A172 (cell line): ENCODE data around the gene PANX1. TPM values are rescaled to one million over a fixed set of nuclear protein-coding genes. Genes with fewer than 3 reads are reported as not detected.
"Not testable (repeated sequence)": the region's sequence is repeated elsewhere in the genome, so short reads cannot be mapped to it uniquely, and the experiment has no call there.

Source experiments
- DNase-seq: peaks from one replicate; pipeline ENCODE4 v3.0.0-alpha.2; 2015; ENCODE audit warnings: low spot score
- total RNA-seq: library from RNA; depleted of rRNA; stranded (reverse); fragments of >200 nt; shearing (Covaris generic); gene quantifications from 2 replicates; pipeline ENCODE4 v1.2.3, GENCODE V29; 2014; rRNA removed

PANX1 gene
- total RNA-seq, result 37.9 and 40.0 TPM in 2 replicates

GRCh38 chr11:94128746-94129511, at the start of gene PANX1:
PANX1 (plus strand) TSS chr11:94128841; CDS start chr11:94129313, 472 bp downstream.
- peak; percentile 69 for DNase-seq

- DNase-seq, result no peak
These were observed 44.5 kb upstream of the PANX1 start for GRCh38 chr11:94084164-94084563.

GRCh38 chr11:94088906-94089305, 39.7 kb upstream of the PANX1 start:
- DNase-seq, result no peak

- DNase-seq, result no peak
These were observed 39.3 kb upstream of the PANX1 start for GRCh38 chr11:94089341-94089740.

GRCh38 chr11:94090401-94090800, 38.2 kb upstream of the PANX1 start:
- no peak for DNase-seq

GRCh38 chr11:94091091-94091490, 37.5 kb upstream of the PANX1 start:
- no peak for DNase-seq

- DNase-seq, result no peak
These were observed 28.4 kb upstream of the PANX1 start for GRCh38 chr11:94100253-94100652.

- no peak for DNase-seq
These were observed 25.2 kb upstream of the PANX1 start for GRCh38 chr11:94103471-94103870.

GRCh38 chr11:94104734-94105133, 23.9 kb upstream of the PANX1 start:
- DNase-seq, result no peak

- no peak for DNase-seq
These were observed 21.9 kb upstream of the PANX1 start for GRCh38 chr11:94106716-94107115.

- DNase-seq, result no peak
These were observed 21.3 kb upstream of the PANX1 start for GRCh38 chr11:94107363-94107762.

- no peak for DNase-seq
These were observed 17.4 kb upstream of the PANX1 start for GRCh38 chr11:94111241-94111640.

GRCh38 chr11:94111660-94112059, 17.0 kb upstream of the PANX1 start:
- DNase-seq, result no peak

GRCh38 chr11:94112206-94112953, 16.3 kb upstream of the PANX1 start:
- no peak for DNase-seq

- no peak for DNase-seq
These were observed 11.5 kb upstream of the PANX1 start for GRCh38 chr11:94117197-94117574.

- DNase-seq, result no peak
These were observed 10.8 kb upstream of the PANX1 start for GRCh38 chr11:94117871-94118270.

GRCh38 chr11:94119676-94120075, 9.0 kb upstream of the PANX1 start:
- DNase-seq, result not testable (repeated sequence)

GRCh38 chr11:94120516-94120915, 8.1 kb upstream of the PANX1 start:
- DNase-seq, result not testable (repeated sequence)

- peak; percentile 64 for DNase-seq
These were observed 7.7 kb upstream of the PANX1 start for GRCh38 chr11:94120946-94121345.

- no peak for DNase-seq
These were observed 3.1 kb upstream of the PANX1 start for GRCh38 chr11:94125407-94126115.

- no peak for DNase-seq
These were observed 1.0 kb upstream of the PANX1 start for GRCh38 chr11:94127638-94128037.

GRCh38 chr11:94128291-94128745, 323 bp upstream of the PANX1 start:
- DNase-seq, result no peak
